HPDE6-E6E7 (cell line): ENCODE results near the gene KCTD21.
"Not testable (repeated sequence)": the region's sequence is repeated elsewhere in the genome, so short reads cannot be mapped to it uniquely, and the experiment has no call there.

Source experiments
- DNase-seq: peaks from one replicate; pipeline ENCODE4 v3.0.0; 2011; ENCODE audit warnings: missing footprints; ENCODE audit errors: extremely low spot score

KCTD21 gene

DNA sequence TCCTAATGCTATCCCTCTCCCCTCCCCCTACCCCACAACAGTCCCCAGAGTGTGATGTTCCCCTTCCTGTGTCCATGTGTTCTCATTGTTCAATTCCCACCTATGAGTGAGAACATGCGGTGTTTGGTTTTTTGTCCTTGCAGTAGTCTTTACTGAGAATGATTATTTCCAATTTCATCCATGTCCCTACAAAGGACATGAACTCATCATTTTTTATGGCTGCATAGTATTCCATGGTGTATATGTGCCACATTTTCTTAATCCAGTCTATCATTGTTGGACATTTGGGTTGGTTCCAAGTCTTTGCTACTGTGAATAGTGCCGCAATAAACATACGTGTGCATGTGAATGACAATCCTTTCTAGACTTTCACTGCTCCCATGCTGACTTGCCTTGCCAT, 12.6 kb downstream of the KCTD21 start:
- DNase-seq = not testable (repeated sequence)

DNA sequence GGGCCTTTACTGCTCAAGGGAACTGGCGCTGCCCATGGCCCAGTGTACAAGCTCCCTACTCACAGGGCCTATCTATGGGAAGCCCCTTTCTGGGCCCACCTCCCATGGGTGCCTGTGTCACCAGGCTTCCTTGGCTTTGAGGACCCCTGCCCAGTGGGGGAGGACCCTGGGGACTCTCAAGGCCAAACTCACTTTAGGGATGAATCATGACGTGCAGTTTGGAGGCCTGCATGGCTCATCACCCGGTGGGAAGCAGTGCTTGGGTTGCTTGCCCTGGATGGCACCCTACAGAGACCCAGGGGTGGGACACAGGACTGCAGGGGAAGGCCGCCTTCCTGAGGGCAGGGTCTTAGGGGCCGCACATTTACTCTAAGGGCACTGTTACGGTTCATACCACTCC, 16.5 kb downstream of the KCTD21 start:
- no peak for DNase-seq

DNA sequence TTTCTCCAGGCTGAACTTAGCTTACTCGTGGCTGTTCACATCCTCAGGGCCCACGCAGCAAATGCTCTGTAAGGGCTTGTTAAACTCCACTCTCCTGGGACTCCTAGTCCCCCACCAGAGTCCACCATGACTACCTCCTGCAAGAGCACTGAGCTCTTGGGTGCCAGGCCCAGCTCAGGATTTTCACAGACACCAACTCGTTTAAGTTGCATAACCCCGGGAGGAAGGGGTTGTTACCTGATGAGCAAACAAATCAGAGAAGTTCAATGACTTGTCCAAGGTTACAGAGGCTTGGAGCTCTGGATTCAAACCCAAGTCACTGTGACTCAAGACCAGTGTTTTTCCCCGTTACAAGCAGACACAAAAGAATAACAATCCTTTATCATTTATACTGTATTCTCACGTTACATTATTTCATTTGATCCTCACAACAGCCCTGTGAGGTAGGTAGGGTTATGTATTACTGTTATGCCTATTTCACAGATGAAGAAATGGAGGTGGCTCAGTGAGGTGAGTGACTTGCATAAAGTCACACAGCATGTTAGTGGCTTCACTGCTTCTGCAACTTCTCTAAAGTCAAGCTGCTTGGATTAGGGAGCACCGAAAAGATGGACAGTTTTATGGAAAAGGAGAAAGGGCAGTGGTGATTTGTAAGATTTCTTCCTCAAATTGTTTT, 17.4 kb downstream of the KCTD21 start:
- DNase-seq = no peak

DNA sequence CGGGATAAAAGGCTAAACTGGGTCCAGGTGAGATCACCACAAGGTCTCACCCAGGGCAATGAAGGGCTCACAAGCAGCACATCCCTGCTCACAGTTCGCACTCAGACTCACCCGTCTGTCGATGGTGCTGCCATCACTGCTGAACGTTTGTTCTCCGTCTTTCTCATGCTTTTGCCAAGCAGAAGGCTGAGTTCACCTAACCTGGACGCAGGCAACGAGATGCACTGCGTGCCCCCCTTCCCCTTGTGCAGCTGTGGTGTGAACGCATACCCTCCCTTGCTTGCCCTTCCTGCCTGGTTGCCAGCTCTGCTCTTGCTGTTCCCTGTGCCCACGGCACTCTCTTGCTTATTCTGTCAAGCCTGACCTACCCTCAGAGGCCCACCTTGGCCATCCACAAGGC, 18.0 kb downstream of the KCTD21 start:
- DNase-seq = no peak

DNA sequence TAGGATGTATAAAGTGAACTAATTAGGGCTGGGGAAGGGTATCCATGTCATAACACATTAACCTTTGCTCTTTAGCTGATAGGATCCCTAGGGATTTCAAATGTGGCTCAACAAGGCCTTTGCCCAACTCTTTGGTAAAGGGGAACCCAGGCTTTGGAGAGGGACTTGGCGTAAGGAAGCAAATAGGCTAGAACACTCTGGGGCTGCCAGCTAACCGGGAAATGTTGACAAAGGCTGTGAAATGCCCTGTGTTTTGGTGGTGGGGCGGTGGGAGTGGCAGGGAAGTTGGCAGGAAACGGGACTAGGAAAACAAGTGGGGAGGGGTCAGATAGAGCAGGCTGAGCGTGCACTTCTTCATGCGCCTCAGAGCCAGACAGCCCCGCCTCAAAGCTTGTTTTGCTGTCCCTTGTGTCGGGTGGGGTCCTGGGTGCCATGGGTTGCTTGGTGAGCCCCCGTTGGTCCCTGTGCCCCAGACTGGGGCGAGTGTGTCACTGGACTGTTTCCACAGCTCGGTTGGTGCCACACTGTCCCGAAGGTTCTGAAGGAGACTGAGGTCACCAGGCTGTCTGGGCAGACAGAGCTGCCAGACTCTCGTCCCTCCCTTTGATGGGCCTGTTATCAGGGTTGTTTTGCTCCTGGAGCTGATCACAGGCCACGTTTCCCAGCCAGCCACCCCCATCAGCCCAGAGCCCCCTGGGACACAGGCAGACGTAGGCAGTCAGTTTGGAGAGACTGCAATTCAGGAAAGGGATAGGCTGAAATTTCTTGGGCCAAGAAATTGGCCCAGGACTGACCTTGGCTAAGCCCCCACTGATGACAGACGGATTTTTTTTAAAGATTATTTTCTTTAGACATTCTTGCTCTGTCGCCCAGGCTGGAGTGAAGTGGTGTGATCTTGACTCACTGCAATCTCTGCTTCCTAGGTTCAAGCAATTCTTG, 19.6 kb downstream of the KCTD21 start:
- DNase-seq = no peak

DNA sequence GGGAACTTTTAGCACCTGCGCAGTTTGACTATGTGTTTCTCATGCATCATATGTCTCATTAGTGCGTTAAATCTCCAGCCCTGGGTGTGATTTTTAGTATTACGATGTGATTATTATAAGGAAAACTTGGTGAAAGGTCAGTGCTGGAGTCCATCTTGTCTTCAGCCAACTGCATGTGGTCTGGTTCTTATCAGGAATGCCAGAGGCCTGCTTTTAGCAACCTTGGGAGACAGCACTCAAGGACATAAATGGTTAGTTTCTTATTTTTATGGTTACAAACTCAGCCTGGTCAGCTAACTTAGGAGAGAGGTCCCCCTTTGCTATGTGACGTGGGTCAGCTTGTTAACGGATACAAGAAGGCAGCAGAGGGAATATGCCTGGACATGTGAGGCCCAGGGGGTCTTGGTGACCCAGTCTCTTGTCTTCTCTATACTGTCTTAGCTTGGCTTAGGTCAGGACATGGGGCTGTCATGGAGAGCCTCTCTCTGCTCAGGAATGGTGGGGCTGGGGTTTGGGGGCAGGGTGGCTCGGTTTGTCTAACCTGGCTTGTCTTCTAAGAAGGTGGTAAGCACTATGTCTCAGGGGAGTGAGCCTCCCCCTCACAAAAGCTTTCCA, 21.5 kb downstream of the KCTD21 start:
- no peak for DNase-seq

DNA sequence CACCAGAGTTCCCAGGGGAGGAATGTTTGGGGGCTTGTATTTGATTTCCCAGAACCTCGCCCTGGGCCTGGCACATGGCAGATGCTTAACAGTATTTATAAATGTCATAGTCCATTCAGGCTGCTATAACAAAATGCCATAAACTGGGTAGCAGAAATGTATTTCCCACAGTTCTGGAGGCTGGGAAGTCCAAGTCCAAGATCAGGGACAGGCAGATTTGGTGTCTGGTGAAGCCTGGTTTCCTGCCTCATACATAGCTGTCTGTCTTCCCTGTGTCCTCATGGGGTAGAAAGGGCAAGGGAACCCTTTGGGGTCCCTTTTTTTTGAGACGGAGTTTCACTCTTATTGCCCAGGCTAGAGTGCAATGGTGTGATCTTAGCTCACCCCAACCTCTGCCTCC, 24.0 kb downstream of the KCTD21 start:
- no peak for DNase-seq

DNA sequence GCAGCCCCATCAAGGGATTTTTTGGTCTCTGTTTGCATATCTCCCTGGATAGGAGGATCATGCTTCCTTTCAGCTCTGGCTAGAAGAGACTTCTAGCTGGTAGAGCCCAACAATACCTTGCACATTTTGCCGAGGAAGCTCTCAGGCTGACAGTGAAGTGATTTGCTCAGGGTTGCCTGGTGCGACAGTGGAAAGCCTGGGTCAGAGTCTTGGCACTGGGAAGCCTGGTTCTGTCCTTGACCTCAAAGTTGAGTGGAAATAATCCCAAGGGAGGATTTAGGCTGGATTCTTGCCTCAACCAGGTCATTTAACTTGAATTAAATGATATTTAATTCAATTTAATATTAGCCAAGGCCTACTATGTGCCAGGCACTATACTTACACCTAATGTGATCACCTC, 24.6 kb downstream of the KCTD21 start:
- DNase-seq = no peak

DNA sequence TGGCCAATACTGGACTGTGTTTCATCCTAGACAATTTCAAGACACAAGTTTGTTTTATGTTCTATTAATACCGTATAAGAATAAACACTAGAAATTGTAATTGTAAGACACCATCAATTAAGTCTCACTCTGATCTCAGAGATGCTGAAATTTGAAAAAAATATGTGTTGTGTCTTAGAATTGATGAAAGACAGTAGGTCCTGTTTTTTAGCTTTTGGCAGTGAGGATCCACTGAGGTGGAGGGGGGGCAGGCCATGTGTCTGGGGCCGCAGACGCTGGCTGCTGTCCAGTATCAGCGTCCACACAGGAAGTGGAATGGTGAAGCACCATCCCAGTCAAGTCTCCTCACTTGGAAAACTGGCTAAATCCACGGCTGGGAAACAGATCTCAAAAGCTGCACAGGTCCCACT, 26.5 kb downstream of the KCTD21 start:
- no peak for DNase-seq

DNA sequence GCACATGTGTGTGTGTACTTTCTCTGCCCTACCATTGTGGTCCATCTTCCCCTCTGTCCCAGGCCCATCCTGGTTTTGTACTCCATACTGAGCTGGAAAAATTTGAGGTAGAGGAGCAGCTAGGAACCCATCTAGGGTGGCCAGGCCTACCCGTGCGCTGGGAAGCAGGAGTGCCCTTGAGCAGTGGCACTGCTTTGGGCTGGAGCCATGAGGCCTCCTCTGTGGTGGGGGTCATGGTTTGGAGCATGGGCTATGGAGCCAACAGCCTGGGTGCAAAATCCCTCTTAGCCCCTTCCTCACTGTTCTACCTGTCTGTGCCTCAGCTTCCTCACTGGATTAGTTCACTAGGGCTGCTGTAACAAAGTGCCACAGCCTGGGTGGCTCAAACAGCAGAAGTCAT, 27.1 kb downstream of the KCTD21 start:
- DNase-seq = no peak

DNA sequence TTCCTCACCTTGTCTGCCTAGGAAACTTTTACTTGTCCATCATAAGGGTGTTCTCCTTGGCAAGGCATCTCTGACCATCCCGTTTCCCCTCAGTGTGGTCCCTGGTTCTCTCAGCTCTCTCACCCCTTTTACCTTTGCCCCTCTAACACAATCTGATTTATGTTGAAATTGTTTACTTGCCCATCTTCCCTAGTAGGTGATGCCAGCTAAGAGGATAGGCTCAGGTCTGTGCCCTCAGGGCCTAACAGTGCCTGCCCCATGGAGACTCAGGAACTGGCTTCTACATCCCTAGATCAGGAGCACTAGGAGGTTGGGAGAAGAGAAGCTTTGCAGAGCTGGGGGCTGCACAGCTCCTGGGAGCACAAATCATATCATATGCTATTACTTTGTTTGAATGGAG, 27.9 kb downstream of the KCTD21 start:
- DNase-seq = no peak

DNA sequence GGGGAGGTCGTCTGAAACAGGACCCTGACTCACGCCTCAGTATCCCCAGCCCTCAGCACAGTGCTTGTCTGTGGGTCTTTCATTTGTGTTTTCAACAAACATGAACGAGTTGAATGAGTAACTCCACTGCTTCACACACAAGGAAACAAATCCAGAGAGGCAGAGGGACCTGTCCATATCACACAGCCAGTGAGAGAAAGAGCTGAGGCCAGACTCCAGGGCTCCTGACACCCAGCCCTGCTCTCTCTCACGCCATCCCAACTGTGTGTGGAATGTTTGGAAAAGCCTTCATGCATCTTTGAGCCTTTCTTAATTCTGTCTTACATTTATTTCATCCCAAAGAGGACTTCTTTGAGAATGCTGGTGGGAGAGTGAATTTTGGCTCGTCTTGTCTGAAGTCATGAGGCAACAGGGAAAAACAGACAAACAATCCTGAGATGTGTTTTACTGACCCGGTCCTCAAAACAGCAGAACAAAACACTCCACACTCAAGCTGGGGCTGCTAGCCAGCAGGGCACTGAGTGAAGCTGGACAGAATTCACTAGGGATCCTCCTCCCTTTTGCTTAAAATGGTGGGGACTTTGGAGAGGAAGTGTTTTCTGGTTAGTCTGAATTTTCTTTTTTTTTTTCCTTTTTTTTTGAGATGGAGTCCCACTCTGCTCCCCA, 29.3 kb downstream of the KCTD21 start:
- DNase-seq = no peak

DNA sequence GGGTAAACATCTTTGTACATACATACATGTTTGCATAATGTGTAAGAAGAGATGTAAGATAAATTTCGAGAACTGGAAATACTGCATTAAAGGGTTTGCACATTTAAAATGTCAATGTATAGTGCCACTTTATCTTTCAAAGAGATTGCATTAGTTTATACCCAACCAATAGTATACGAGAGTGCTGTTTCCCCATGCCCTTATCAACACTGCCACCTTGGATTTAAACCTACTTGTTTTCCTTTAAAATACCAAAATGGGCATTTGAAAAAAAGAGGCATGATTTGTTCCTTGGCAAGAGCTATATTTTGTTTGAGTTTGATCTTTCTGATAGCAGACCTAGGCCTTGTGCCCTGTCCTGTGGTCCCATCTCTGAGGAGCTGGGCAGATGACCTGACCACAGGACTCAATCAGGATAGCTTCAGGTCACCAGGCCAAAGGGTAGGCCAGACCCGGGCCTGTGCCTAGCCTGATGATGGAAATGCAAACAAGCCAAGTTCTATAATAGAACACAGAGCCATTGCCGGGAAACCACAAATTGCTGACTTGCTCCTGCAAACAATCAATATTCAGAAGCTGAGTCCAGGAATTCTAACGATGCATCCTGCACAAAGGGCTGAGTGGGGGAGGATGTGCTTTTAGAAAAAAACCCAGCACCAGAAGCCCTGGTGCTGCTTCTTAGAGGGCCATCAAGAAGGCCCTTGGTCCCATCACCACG, 32.1 kb downstream of the KCTD21 start:
- no peak for DNase-seq

DNA sequence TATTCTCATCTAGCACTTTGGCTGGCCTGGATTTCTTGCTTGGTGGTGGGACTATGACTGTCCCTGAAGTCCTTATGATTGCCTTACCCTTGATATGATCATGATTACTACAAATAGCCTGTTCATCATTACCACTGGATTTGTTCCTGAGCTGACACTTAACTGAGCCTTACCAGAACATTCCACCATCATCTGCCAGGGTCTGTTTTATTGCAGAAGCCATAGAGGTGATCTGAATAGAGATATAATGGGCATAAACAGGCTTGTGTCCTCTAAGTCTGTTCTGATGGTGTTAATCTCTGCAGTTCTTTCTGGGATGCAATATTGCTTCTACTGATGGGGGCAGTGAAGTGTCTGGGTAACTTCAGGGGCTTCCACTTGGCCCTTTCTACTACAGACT, 36.6 kb downstream of the KCTD21 start:
- DNase-seq = no peak

DNA sequence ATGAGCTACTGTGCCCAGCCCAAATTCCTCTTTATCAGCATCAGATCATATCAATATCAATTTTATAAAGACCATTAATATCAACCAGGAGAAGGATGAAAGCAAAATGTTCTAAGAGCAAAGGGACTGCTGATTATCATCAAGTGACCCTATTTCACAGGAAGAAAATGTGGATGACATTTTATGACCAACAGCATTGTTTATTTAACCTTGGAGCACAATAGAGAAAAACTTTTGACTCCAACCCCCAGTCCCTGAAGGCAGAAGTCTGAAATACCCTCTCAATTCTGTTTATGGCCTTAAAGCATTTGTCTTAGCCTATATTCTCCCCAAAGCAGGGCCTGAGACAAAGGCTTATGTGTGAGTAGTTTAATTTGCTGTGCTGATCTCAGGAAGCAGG, 37.7 kb downstream of the KCTD21 start:
- DNase-seq = no peak

DNA sequence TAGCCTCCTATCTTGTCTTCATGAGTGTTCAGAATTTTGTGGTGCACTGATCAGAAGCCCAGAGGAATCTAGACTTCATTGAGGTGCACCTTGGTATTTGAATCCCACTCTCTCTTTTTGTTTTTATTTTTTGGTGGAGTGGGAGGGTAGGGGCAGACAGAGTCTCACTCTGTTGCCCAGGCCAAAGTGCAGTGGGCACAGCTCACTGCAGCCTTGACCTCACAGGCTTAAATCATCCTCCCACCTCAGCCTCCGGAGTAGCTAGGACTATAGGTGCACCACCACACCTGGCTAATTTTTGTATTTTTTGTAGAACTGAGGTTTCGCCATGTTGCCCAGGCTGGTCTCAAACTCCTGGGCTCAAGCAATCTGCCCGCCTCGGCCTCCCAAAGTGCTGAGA, 38.1 kb downstream of the KCTD21 start:
- no peak for DNase-seq

DNA sequence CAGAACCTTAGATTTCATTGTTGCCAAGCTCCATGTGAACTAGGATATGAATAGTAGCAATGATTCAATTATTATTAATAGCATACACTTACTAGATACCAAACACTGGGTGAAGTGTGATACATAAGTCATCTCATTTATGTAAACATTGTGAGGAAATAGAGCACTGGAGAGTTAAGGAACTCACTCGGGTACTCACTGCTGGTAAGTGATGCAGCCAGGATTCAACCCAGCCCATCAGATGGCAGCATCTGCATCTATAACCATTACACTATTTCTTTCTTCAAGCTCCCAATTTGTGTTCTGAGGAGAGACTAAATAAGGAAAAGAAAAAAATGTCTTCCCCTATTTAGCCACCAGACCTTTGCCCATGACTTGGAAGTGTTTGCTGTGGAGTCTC, 38.8 kb downstream of the KCTD21 start:
- DNase-seq = peak; percentile 53

DNA sequence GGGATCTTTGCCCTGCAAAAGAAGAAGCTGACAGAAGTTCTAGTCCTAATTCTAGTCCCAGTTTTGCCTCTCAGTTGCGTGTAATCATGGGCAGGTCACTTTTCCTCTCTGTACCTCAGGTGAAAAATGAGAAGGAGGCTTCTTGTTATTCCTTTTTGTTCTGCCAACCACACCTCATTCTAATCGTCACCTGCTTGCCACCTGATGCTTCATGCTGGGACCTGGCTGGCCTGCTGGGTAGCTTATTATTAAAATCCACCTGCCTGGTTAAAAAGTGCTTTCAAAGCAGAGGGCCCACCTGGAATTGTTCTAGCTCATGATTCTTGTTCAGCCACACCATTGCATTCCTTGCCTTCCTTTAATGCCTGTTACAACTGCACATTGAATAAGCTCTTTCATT, 40.6 kb downstream of the KCTD21 start:
- no peak for DNase-seq

DNA sequence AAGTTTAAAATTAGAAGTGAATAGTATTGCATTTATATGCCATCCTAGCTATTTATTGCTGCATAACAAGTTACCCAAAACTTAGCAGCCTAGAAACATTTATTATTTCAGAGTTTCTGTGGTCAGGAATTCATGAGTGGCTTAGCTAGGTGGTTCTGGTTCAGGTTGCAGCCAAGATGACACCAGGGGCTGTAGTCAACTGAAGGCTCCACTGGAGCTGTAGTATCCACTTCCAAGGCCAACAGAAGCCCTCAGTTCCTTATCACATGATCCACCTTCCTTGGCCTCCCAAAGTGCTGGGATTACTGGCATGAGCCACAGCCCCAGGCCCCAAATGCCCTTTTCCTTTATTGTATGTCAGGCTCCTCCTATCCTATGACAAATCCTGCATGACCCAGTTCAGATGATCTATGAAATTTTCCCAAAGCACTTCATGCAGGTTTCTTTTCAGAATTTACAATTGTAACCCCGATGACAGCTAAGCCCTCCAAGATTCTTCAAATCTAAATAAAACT, 42.9 kb downstream of the KCTD21 start:
- no peak for DNase-seq

DNA sequence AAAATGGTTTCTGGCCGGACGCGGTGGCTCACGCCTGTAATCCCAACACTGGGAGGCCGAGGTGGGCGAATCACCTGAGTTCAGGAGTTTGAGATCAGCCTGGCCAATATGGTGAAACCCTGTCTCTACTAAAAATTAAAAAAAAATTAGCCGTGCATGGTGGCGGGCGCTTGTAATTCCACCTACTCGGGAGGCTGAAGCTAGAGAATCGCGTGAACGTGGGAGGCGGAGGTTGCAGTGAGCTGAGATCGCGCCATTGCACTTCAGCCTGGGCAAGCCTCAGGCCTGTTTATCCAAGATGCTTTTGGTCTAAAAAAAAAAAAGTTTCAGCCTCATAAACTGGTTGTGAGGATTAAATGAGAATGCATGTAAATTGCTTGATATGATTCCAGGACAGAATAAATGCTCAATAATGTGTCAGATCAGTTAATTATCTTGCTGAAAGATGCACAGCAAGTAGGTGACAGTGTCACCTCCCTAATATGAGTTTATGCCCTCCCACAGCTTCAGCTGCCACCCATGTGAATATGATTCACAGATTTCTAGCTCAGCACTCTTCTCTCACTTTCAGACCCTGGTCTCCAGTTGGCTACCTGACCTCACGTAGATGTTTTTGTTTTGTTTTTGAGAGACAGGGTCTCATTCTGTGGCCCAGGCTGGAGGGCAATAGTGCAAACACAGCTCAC, 47.9 kb downstream of the KCTD21 start:
- DNase-seq = no peak
